Measurements from ENCODE around the gene AXIN1. TPM values are rescaled to one million over a fixed set of nuclear protein-coding genes. Genes with fewer than 3 reads are reported as not detected.

Gene AXIN1
- total RNA-seq, 1 donor from 2014 or later = 31.5 TPM

- no peaks in the 10 kb centered on the region for H3K4me1 Mint-ChIP-seq (ENCODE audit: unreplicated experiment)
- no peak for DNase-seq (ENCODE audit: extremely low spot score, unreplicated experiment)
- no peak overlapping the region for H3K4me3 Mint-ChIP-seq (ENCODE audit: unreplicated experiment)
- no peaks in the 10 kb centered on the region for H3K27me3 Mint-ChIP-seq (ENCODE audit: unreplicated experiment)
- H3K36me3 Mint-ChIP-seq (ENCODE audit: unreplicated experiment) = peaks cover 3% of the 10 kb centered on the region
- H3K9me3 Mint-ChIP-seq (ENCODE audit: unreplicated experiment) = no peaks in the 10 kb centered on the region
- TF ChIP-seq CTCF (IDR thresholded peaks at IDR 0.05) = no peak
- no peak overlapping the region for H3K27ac Mint-ChIP-seq (ENCODE audit: unreplicated experiment)
These were observed 70.8 kb downstream of the AXIN1 start for GRCh38 chr16:281660-282255.

GRCh38 chr16:280991-281659 lies 71.4 kb downstream of the AXIN1 start:
- Mint-ChIP-seq H3K9me3 (ENCODE audit: unreplicated experiment) (no peaks in the 10 kb centered on the region), H3K36me3 (ENCODE audit: unreplicated experiment) (no peaks in the 10 kb centered on the region), H3K4me3 (ENCODE audit: unreplicated experiment) (peak overlapping the region; percentile 38), H3K27ac (ENCODE audit: unreplicated experiment) (no peak overlapping the region), H3K27me3 (ENCODE audit: unreplicated experiment) (no peaks in the 10 kb centered on the region), H3K4me1 (ENCODE audit: unreplicated experiment) (no peaks in the 10 kb centered on the region)
- no peak for TF ChIP-seq CTCF (IDR thresholded peaks at IDR 0.05)
- no peak for DNase-seq (ENCODE audit: extremely low spot score, unreplicated experiment)

- no peak for DNase-seq (ENCODE audit: extremely low spot score, unreplicated experiment)
- Mint-ChIP-seq H3K4me1 (ENCODE audit: unreplicated experiment) (no peaks in the 10 kb centered on the region), H3K4me3 (ENCODE audit: unreplicated experiment) (peak within 1 kb of the TSS; percentile 38), H3K27ac (ENCODE audit: unreplicated experiment) (no peak within 1 kb of the TSS), H3K27me3 (ENCODE audit: unreplicated experiment) (no peaks in the 10 kb centered on the region), H3K36me3 (ENCODE audit: unreplicated experiment) (no peaks in the 10 kb centered on the region), H3K9me3 (ENCODE audit: unreplicated experiment) (no peaks in the 10 kb centered on the region)
- TF ChIP-seq CTCF (IDR thresholded peaks at IDR 0.05) = no peak
These were observed 72.0 kb downstream of the AXIN1 start, which contains the start of gene ARHGDIG for GRCh38 chr16:280552-280951. Gene ARHGDIG (plus strand): TSS chr16:280591. CDS start chr16:280681, 90 bp downstream.

GRCh38 chr16:280005-280460 lies 72.5 kb downstream of the AXIN1 start:
- DNase-seq (ENCODE audit: extremely low spot score, unreplicated experiment) = no peak
- Mint-ChIP-seq H3K27me3 (ENCODE audit: unreplicated experiment) (no peaks in the 10 kb centered on the region), H3K4me3 (ENCODE audit: unreplicated experiment) (peak overlapping the region; percentile 29), H3K36me3 (ENCODE audit: unreplicated experiment) (no peaks in the 10 kb centered on the region), H3K4me1 (ENCODE audit: unreplicated experiment) (no peaks in the 10 kb centered on the region), H3K9me3 (ENCODE audit: unreplicated experiment) (no peaks in the 10 kb centered on the region), H3K27ac (ENCODE audit: unreplicated experiment) (no peak overlapping the region)
- TF ChIP-seq CTCF (IDR thresholded peaks at IDR 0.05) = no peak

- Mint-ChIP-seq H3K27me3 (ENCODE audit: unreplicated experiment) (no peaks in the 10 kb centered on the region), H3K36me3 (ENCODE audit: unreplicated experiment) (no peaks in the 10 kb centered on the region), H3K4me3 (ENCODE audit: unreplicated experiment) (no peak overlapping the region), H3K9me3 (ENCODE audit: unreplicated experiment) (no peaks in the 10 kb centered on the region), H3K4me1 (ENCODE audit: unreplicated experiment) (no peaks in the 10 kb centered on the region), H3K27ac (ENCODE audit: unreplicated experiment) (no peak overlapping the region)
- no peak for DNase-seq (ENCODE audit: extremely low spot score, unreplicated experiment)
- no peak for TF ChIP-seq CTCF (IDR thresholded peaks at IDR 0.05)
These were observed 73.0 kb downstream of the AXIN1 start for GRCh38 chr16:279531-279930.
